ENCODE measurements around the gene ADAMTSL3. TPM values are rescaled to one million over a fixed set of nuclear protein-coding genes. Genes with fewer than 3 reads are reported as not detected.

Gene ADAMTSL3
- total RNA-seq, 4 donors from 2014 or later: 2.4 to 8.8 (median 5.7) TPM

DNA sequence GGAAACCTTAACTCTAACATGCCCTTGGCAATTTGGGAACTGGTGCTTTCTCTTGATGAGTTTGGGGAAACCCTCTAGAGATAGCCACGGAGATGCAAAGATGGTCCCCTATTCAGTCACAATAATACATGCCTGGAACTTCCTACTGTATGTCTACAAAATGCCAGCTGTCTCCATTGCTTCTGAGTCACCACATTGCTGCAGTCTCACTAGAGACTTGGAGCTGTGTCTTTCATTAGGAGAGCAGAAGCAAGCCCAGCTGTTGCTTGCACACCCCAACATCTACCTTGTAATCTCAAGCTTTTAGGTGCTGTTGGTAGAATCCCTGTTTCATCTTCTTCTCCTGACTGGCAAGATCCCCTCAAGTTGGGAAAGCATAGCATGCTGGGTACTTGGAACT is 261.0 kb downstream of the ADAMTSL3 start:
- WGBS, 2 donors: 83 to 85% methylated on average over 1 of the region's 1 CpG
- no peak for DNase-seq (ENCODE audit: low spot score in 2 of 2)
- TF ChIP-seq POLR2A (IDR thresholded peaks at IDR 0.05) (no peak), CTCF (IDR thresholded peaks at IDR 0.05) (no peak)
- intact Hi-C loops (cut with DNase I; ENCODE audit: low total_unique reads): no loop called here
- H3K4me3 ChIP-seq (ENCODE audit: low read depth, poor library complexity, severe bottlenecking): no peak overlapping the region

DNA sequence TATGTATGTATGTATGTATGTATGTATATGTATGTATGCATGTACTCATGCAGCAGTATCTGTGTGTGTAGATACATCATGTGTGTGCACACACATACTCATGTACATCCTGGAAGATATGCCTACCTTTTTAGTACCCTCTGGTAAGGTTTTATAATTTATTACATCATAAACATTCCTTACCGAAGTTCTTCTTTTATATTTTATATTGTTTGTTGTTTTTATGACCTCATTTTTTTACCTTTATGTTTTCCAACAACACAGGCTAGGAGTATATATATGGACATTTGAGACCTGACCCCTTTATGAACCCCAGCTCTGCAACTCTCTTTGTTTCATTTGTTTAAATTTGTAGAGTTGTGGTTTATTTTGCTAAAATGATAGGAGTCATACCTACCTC is 263.5 kb downstream of the ADAMTSL3 start:
- H3K4me3 ChIP-seq (ENCODE audit: low read depth, poor library complexity, severe bottlenecking): no peak overlapping the region
- DNase-seq (ENCODE audit: low spot score in 2 of 2): no peak
- intact Hi-C loops (cut with DNase I; ENCODE audit: low total_unique reads): no loop called here
- TF ChIP-seq POLR2A (IDR thresholded peaks at IDR 0.05) (no peak), CTCF (IDR thresholded peaks at IDR 0.05) (no peak)
- 47 to 74% methylated on average over 1 of the region's 1 CpG for WGBS, 2 donors

DNA sequence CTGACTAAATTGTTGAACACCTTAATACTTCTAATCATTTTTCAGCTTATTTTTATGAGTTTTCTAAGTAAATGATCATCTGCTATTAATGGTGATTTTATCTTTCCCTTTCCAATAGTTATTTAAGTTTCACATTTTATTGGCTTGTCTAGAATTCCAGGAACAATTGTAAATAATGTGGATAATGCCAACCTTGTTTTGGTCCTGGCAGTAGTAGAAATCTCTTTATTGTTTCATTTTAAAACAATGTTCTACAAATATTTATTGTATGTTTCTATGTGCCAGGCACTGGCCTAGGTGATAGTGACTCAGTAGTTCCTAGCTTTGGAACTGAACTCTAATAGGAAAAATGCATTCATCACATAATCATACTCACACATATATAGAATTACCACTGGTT is 264.1 kb downstream of the ADAMTSL3 start:
- DNase-seq (ENCODE audit: low spot score in 2 of 2): no peak
- intact Hi-C loops (cut with DNase I; ENCODE audit: low total_unique reads): no loop called here
- no peak overlapping the region for H3K4me3 ChIP-seq (ENCODE audit: low read depth, poor library complexity, severe bottlenecking)
- TF ChIP-seq CTCF (IDR thresholded peaks at IDR 0.05) (no peak), POLR2A (IDR thresholded peaks at IDR 0.05) (no peak)

- TF ChIP-seq CTCF (IDR thresholded peaks at IDR 0.05): no peak
- TF ChIP-seq POLR2A (IDR thresholded peaks at IDR 0.05): no peak
- WGBS, 2 donors: 60 to 68% methylated on average over 5 of the region's 5 CpGs
- DNase-seq (ENCODE audit: low spot score in 2 of 2): no peak
- intact Hi-C loops (cut with DNase I; ENCODE audit: low total_unique reads): no loop called here
- H3K4me3 ChIP-seq (ENCODE audit: low read depth, poor library complexity, severe bottlenecking): no peak overlapping the region
These were observed 265.5 kb downstream of the ADAMTSL3 start for GRCh38 chr15:83919319-83919830.

DNA sequence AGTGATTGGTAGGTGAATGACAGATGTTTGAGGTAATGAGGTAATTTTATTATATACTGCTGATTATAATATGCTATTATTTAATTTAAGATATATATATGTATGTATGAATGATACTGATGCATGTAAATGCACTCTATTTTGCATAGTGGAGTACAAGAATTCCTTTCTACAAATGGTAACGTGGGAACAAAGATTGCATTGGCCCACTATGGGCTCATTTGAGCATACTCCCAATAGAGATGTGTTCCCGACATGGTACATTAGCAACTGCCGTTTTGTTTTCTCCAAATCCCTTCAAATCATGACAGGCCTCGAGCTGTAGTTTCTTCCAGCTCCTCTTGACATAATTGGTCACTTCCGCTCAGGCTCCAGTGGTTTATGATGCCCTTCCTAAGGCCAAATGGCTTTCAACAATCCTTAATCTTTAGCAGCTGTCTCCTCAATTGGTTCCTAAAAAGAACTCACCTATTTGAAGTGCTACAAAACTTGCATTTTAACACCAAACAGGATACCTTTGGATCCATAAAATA is 266.1 kb downstream of the ADAMTSL3 start:
- intact Hi-C loops (cut with DNase I; ENCODE audit: low total_unique reads): no loop called here
- TF ChIP-seq POLR2A (IDR thresholded peaks at IDR 0.05) (no peak), CTCF (IDR thresholded peaks at IDR 0.05) (no peak)
- WGBS, 2 donors: 67 to 71% methylated on average over 5 of the region's 5 CpGs

DNA sequence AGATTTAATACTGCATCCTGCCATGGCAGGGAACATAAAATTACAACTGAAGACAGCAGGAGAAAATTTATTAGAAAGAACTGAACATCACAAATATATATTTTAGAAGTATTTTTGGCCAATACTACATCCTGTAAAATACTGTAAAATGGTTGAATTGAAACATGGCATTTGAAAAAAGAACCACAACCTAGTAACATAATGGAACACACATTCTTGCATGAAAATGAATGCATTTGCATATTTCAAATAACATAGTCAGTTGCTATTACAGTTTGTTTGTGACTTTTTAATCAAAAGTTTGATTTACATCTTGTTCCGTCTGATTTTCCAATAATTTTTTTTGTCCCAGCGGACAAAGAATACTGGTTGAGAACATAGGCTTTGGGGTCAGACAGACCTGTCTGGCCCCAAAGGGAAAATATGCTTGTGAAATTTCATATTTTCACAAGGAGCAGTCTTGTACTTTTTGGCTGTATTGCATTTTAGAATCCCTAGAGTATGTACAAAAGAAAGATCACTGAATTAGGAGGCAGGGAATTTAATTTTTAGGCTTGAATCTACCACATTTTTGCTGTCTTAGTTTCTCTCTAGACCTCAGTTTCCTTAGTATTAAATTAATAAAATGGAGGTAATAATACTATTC is 268.8 kb downstream of the ADAMTSL3 start:
- no peak for DNase-seq (ENCODE audit: low spot score in 2 of 2)
- intact Hi-C loops (cut with DNase I; ENCODE audit: low total_unique reads): no loop called here
- TF ChIP-seq CTCF (IDR thresholded peaks at IDR 0.05): no peak
- TF ChIP-seq POLR2A (IDR thresholded peaks at IDR 0.05): no peak
- WGBS, 2 donors: 94 to 96% methylated on average over 2 of the region's 2 CpGs
- H3K4me3 ChIP-seq (ENCODE audit: low read depth, poor library complexity, severe bottlenecking): no peak overlapping the region

More for the DNA sequence above, 266.1 kb downstream of the ADAMTSL3 start:
- H3K4me3 ChIP-seq (ENCODE audit: low read depth, poor library complexity, severe bottlenecking): no peak overlapping the region
- DNase-seq (ENCODE audit: low spot score in 2 of 2): no peak

Data from lower leg skin (tissue), 4 donors.